Activated CD8-positive, alpha-beta memory T cell treated with anti-CD3 and anti-CD28 coated beads, Interleukin-2, amount 50 U/mL, for 1 hour (primary cell): ENCODE measurements around the gene CAPN12.
"Not testable (repeated sequence)": the region's sequence is repeated elsewhere in the genome, so short reads cannot be mapped to it uniquely, and the experiment has no call there.

ENCODE experiments used
- DNase-seq: peaks from one replicate; pipeline ENCODE4 v3.0.0-alpha.2; 2020; ENCODE audit errors: extremely low read depth

The CAPN12 gene

GRCh38 chr19:38770228-38770948 is 26.1 kb upstream of the CAPN12 start:
- DNase-seq: not testable (repeated sequence)

DNA sequence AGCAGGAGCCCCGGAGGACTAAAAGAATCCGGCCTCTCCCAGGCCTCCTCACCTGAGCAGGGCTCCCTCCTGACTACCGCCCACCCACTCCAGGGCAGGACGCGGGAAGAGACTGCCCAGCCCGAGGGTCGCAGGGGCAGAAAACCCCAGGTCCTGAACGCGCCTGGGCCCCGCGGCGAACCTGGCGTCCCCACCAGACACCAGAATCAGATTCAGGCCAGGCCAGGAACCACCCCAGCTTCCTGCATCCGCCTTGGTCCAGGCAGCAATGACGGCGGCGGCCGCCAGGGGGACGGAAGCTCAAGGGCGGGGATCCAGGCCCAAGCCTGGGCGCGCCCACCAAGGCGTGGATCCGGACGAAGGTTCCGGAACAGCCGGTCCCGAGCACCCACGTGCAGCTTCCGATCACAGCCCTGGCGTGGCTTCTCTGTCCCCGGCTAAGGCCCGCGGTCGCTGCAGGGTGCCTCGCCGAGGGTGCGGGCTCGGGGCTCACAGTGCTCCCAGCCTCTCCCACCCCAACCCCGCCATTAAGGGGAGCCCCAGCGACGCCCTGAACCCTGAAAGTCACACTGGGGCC is 25.4 kb upstream of the CAPN12 start:
- DNase-seq: peak; percentile 65

- no peak for DNase-seq
Measured at GRCh38 chr19:38766276-38767047, 22.2 kb upstream of the CAPN12 start.

DNA sequence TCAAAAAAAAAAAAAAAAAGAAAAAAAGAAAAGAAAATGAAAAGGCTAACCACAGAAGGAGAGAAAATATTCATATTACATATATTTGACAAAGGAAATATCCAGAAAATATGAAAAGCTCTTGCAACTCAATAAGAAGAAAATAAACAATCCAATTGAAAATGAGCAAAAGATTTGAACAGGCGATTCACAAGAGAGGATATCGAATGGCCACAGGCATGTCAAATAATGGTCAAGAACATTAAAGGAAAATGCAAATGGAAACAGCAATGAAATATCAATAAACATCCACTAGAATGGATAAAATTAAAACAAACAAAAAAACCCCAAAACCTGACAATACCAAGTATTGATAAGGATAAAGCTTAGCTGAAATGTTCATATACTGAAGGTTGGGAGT is 20.9 kb upstream of the CAPN12 start:
- no peak for DNase-seq

- no peak for DNase-seq
Measured at GRCh38 chr19:38763795-38764220, 19.5 kb upstream of the CAPN12 start.

DNA sequence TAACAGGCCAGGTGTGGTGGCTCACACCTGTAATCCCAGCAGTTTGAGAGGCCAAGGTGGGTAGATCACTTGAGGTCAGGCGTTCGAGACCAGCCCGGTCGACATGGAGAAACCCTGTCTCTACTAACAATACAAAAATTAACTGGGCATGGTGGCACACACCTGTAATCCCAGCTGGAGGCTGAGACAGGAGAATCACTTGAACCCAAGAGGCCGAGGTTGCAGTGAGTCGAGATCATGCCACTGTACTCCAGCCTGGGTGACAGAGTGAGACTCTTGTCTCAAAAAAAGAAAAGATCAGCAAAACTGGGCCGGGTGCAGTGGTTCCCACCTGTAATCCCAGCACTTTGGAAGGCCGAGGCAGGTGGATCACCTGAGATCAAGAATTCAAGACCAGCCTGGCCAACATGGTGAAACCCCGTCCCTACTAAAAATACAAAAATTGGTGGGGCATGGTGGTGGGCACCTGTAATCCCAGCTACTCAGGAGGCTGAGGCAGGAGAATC is 17.7 kb upstream of the CAPN12 start:
- DNase-seq: not testable (repeated sequence)

GRCh38 chr19:38760805-38761517 is 16.7 kb upstream of the CAPN12 start:
- DNase-seq: not testable (repeated sequence)

- DNase-seq: no peak
Measured at GRCh38 chr19:38759590-38760003, 15.3 kb upstream of the CAPN12 start.

DNA sequence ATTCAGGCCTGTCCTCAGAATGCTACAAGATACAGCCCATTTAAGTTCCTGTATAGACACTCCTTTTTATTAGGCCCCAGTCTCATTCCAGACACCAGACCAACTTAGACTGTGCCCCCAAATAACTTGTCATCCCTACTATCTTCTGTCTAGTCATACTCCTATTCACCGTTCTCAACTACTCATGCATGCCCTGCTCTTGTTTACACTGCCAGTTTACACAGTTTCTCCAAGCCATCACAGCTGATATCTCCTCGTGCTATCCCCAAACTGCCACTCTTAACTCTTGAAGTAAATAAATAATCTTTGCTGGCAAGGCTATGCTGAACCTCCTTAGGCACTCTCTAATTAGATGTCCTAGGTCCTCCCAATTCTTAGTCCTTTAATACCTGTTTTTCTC is 9.9 kb upstream of the CAPN12 start:
- DNase-seq: not testable (repeated sequence)

- not testable (repeated sequence) for DNase-seq
Measured at GRCh38 chr19:38753783-38754182, 9.5 kb upstream of the CAPN12 start.

DNA sequence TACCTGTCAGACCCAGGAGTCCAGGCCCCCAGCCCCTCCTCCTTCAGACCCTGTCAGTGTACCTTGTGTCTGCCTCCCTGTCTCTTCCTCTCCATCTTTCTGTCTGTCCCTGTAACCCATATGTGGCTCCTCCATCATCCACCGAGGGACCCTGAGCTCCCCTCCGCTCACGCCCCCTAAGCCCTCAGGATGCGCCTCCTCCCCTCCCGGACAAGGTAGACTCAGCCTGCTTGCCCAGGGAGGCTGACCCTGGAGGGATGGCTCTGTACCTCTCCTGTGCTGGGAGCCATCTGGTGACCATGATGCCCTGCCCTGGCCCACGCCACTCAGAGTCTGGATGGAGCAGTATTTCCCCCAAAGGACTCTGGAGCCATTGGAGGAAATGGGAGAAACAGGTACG is 1.0 kb upstream of the CAPN12 start:
- no peak for DNase-seq

GRCh38 chr19:38744874-38745273 is 600 bp upstream of the CAPN12 start:
- no peak for DNase-seq

- no peak for DNase-seq
Measured at GRCh38 chr19:38743394-38744297, 628 bp downstream of the CAPN12 start.

DNA sequence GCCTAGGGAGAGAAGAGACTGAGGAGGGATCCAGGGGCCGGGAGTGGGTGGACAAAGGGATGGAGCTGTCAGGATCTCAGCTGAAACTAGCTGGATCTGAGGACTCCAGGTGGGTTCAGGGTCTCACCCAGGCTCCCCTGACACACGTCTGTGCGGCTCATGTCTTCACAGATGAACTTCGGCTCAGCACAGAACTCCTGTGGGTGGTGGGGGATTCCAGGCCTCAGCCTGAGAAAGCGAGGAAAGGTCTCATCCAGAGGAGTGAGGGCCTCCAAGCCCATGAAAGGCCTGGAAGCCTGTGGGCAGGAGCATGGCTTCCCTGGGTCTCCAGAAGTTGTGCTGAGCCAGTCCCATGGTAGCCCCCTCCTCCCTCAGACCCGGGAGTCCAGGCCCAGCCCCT is 1.4 kb downstream of the CAPN12 start:
- no peak for DNase-seq

- DNase-seq: no peak
Measured at GRCh38 chr19:38742296-38742695, 2.0 kb downstream of the CAPN12 start.

GRCh38 chr19:38741670-38742069 is 2.6 kb downstream of the CAPN12 start:
- DNase-seq: no peak

GRCh38 chr19:38740932-38741331 is 3.3 kb downstream of the CAPN12 start:
- no peak for DNase-seq

GRCh38 chr19:38740257-38740592 is 4.0 kb downstream of the CAPN12 start:
- no peak for DNase-seq

DNA sequence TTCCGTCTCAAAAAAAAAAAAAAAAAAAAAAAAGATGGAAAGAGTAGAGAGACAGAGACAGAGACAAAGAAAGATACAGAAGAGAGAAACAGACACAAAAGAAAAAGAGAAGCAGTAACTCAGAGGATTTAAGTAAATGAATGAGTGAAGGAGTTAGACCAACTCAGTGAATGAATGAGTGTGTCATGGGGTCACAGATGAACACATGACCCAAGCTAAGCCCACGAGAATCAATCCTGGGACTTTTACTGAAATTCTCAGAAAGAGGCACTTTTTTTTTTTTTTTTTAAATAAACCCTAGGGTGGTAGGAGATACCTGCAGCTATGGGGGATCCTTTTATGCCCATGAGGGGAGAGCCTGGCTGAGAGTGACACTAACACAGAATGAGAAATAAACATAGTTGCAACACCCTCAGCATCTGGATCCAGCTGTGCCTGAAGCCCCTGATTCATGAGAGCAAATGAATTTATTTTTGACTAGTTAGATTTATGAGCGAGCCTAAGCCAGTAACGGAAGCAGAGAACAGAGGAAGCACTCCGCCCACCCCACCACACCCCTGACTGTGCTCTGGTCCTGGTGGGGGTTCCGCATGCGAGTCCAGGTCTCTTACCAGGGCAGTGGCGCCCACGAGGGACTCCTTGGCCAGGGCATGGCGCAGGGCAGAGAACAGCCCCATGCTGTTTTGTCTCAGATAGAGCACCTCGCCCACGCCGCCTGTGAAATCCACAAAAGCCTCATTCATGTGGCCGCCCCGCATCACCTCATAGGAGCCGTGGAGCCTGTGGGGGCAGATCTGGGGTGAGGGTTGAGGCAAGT is 4.6 kb downstream of the CAPN12 start:
- no peak for DNase-seq
